Panc1 (cell line): ENCODE data around the gene LRP1B.

ENCODE experiments used
- TCF7L2 ChIP-seq: IDR thresholded peaks from 2 replicates; pipeline ENCODE4 v1.6.1; 2011; ENCODE audit warnings: mild to moderate bottlenecking, low read depth, low read length, inconsistent platforms
- TF ChIP-seq, protein P1 (sequence below): fragments of 450-650 bp; IDR thresholded peaks from 2 replicates; pipeline ENCODE4 v1.5.1; 2017; ENCODE audit warnings: mild to moderate bottlenecking
- TF ChIP-seq, protein P2 (sequence below), 2 experiments: IDR thresholded peaks; 2 replicates each; pipeline ENCODE4 v1.6.1; 2011 to 2012; ENCODE audit warnings: low read depth in 2 of 2, control low read depth in 1 of 2, low read length in 1 of 2, mild to moderate bottlenecking in 1 of 2, moderate library complexity in 1 of 2; ENCODE audit not compliant: insufficient read depth in 1 of 2

DNA sequence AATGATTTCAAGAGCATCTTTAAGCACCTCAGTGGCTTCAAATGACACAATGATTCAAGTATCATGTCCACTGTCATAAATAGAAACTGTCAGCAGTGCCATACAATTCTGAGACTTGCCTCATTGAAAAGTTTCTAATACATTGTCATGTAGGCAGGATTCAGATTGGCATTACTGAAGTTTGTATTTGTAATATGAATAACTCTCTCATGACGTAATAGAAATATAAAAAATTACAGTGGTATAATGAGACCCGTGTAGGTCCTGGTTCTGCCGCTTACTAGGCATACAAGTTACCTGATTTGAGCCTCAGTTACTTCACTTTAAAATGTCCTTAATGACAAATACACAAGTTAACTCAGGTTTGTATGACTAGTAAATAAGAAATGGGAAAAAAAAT lies 1814.5 kb downstream of the LRP1B start:
- TF ChIP-seq TCF7L2: no peak
- TF ChIP-seq, protein P1, sequence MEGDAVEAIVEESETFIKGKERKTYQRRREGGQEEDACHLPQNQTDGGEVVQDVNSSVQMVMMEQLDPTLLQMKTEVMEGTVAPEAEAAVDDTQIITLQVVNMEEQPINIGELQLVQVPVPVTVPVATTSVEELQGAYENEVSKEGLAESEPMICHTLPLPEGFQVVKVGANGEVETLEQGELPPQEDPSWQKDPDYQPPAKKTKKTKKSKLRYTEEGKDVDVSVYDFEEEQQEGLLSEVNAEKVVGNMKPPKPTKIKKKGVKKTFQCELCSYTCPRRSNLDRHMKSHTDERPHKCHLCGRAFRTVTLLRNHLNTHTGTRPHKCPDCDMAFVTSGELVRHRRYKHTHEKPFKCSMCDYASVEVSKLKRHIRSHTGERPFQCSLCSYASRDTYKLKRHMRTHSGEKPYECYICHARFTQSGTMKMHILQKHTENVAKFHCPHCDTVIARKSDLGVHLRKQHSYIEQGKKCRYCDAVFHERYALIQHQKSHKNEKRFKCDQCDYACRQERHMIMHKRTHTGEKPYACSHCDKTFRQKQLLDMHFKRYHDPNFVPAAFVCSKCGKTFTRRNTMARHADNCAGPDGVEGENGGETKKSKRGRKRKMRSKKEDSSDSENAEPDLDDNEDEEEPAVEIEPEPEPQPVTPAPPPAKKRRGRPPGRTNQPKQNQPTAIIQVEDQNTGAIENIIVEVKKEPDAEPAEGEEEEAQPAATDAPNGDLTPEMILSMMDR: no peak
- TF ChIP-seq, protein P2, sequence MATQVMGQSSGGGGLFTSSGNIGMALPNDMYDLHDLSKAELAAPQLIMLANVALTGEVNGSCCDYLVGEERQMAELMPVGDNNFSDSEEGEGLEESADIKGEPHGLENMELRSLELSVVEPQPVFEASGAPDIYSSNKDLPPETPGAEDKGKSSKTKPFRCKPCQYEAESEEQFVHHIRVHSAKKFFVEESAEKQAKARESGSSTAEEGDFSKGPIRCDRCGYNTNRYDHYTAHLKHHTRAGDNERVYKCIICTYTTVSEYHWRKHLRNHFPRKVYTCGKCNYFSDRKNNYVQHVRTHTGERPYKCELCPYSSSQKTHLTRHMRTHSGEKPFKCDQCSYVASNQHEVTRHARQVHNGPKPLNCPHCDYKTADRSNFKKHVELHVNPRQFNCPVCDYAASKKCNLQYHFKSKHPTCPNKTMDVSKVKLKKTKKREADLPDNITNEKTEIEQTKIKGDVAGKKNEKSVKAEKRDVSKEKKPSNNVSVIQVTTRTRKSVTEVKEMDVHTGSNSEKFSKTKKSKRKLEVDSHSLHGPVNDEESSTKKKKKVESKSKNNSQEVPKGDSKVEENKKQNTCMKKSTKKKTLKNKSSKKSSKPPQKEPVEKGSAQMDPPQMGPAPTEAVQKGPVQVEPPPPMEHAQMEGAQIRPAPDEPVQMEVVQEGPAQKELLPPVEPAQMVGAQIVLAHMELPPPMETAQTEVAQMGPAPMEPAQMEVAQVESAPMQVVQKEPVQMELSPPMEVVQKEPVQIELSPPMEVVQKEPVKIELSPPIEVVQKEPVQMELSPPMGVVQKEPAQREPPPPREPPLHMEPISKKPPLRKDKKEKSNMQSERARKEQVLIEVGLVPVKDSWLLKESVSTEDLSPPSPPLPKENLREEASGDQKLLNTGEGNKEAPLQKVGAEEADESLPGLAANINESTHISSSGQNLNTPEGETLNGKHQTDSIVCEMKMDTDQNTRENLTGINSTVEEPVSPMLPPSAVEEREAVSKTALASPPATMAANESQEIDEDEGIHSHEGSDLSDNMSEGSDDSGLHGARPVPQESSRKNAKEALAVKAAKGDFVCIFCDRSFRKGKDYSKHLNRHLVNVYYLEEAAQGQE (IDR thresholded peaks at IDR 0.05; ENCODE audit: insufficient read depth in 1 of 2, low read depth in 2 of 2, low read length in 1 of 2): no peak
